ENCODE results near the gene SYK.

DNA sequence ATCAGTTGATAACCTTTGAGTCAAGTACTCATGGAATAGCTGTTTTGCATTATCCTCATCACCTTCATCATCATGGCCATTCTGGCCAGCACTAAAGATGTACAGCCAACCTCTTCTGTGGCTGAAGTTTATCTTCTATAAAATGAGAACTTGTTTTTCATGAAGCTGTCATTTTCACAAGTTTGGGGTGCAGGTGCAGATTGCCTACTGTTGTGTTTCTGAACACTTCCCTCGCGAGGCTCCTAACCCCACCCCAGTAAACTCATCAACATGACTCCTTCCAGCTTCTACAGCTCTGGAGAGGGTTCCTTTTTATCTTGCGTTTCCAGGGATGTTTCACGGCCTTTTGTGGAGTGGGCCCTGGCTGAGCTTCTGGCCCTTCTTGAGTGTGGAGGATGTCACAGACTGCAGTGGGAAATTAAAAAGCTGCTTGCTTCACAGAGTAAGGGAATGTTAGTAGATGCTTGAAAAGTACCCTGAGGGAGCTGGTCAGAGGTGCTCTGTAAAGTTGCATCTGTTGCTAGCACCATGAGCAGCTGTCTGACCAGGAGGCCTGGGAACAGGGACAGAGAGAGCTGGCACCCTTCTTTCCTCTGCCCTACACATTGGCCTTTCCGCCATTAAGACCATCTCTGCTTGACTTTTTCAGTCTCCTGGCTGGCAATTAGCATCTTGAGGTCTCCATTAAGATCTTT, 24.9 kb downstream of the SYK start:
- TF ChIP-seq FOXK2 (IDR thresholded peaks at IDR 0.05) (no peak), CTBP1 (IDR thresholded peaks at IDR 0.05; ENCODE audit: borderline replicate concordance) (no peak), FOXM1 (IDR thresholded peaks at IDR 0.05; ENCODE audit: borderline replicate concordance) (no peak), ARNT (IDR thresholded peaks at IDR 0.05) (no peak), SUZ12 (IDR thresholded peaks at IDR 0.05) (no peak), LEF1 (IDR thresholded peaks at IDR 0.05; ENCODE audit: borderline replicate concordance) (no peak), ZNF384 (IDR thresholded peaks at IDR 0.05) (no peak), BHLHE40 (IDR thresholded peaks at IDR 0.05; ENCODE audit: borderline replicate concordance) (no peak), NFRKB (IDR thresholded peaks at IDR 0.05) (no peak), TARDBP (IDR thresholded peaks at IDR 0.05) (no peak), SP1 (IDR thresholded peaks at IDR 0.05) (no peak), ELF4 (IDR thresholded peaks at IDR 0.05) (no peak)

Measured in HEK293T (cell line).